Uterus (tissue), 4 donors: ENCODE data around the gene RNF217. TPM values are rescaled to one million over a fixed set of nuclear protein-coding genes. Genes with fewer than 3 reads are reported as not detected.
A peak's percentile ranks its signal among the peaks of the same experiment; 100 is the strongest.

Experiments used
- DNase-seq, 2 donors: peaks; one replicate each; pipeline ENCODE4 v3.0.0-alpha.2; 2019 to 2020
- H3K27ac ChIP-seq, 2 donors: fragments of 200-600 bp; sonication (generic); 1 replicate in 1 of 2; 2 replicates in 1 of 2; pipeline ENCODE4 v1.5.1; 2016 to 2018
- H3K27me3 ChIP-seq, 2 donors: fragments of 200-600 bp; sonication (generic); one replicate each; pipeline ENCODE4 v1.5.1; 2018 to 2019; ENCODE audit warnings: control low read depth in 1 of 2
- H3K36me3 ChIP-seq, 2 donors: fragments of 200-600 bp; sonication (generic); one replicate each; pipeline ENCODE4 v1.5.1; 2019; ENCODE audit warnings: control low read depth in 1 of 2
- H3K4me1 ChIP-seq, 2 donors: fragments of 200-600 bp; sonication (generic); one replicate each; pipeline ENCODE4 v1.5.1; 2018 to 2019; ENCODE audit warnings: control low read depth in 1 of 2
- H3K4me3 ChIP-seq, 2 donors: fragments of 200-600 bp; sonication (generic); 1 replicate in 1 of 2; 2 replicates in 1 of 2; pipeline ENCODE4 v1.5.1; 2018 to 2019; ENCODE audit warnings: mild to moderate bottlenecking in 1 of 2
- H3K9me3 ChIP-seq, 2 donors: fragments of 200-600 bp; sonication (generic); one replicate each; pipeline ENCODE4 v1.5.1; 2019; ENCODE audit warnings: control low read depth in 1 of 2
- CTCF ChIP-seq, 4 experiments: fragments of 200-600 bp in 2 of 4; fragments of 450-650 bp in 2 of 4; sonication (generic) in 2 of 4; IDR thresholded peaks; one replicate each; pipeline ENCODE4 v1.5.1; 2016 to 2019; ENCODE audit warnings: antibody characterized with exemption in 4 of 4, mild to moderate bottlenecking in 2 of 4, moderate library complexity in 1 of 4
- POLR2A ChIP-seq, 2 donors: fragments of 450-650 bp; IDR thresholded peaks; one replicate each; pipeline ENCODE4 v1.6.1; 2016; ENCODE audit warnings: antibody characterized with exemption in 2 of 2, mild to moderate bottlenecking in 1 of 2, moderate library complexity in 1 of 2
- intact Hi-C: fragments of 100-400 bp; cut with DNase I; formaldehyde crosslinking; loops from one replicate; pipeline ENCODE4 v1.15.1; 2023; ENCODE audit warnings: low total_unique reads
- total RNA-seq, 4 donors: library from RNA; depleted of rRNA in 3 of 4; stranded (reverse); fragments of >200 nt in 3 of 4; gene quantifications; one replicate each; pipeline versions ENCODE4 v1.1.0 to v1.2.4, GENCODE V29; 2014 to 2023
- donor health status: DM: yes; HTN: yes; CAD: no.

The RNF217 gene
- total RNA-seq, 4 donors from 2014 or later, result 22.9 to 42.0 (median 29.0) TPM

GRCh38 chr6:125107896-125108295 lies 145.7 kb downstream of the RNF217 start:
- intact Hi-C loops, result no loop called here
- Histone ChIP-seq H3K4me1 (no peaks in the 10 kb centered on the region), H3K27ac (no peak overlapping the region), H3K27me3 (no peaks in the 10 kb centered on the region), H3K9me3 (peaks cover 0 to 5% of the 10 kb centered on the region in 2 donors), H3K36me3 (no peaks in the 10 kb centered on the region), H3K4me3 (no peak overlapping the region)
- no peak for DNase-seq
- no peak for TF ChIP-seq CTCF (IDR thresholded peaks at IDR 0.05)
- TF ChIP-seq POLR2A (IDR thresholded peaks at IDR 0.05), result no peak

GRCh38 chr6:125110056-125110455 lies 147.8 kb downstream of the RNF217 start:
- no peak for TF ChIP-seq POLR2A (IDR thresholded peaks at IDR 0.05)
- TF ChIP-seq CTCF (IDR thresholded peaks at IDR 0.05), result no peak
- Histone ChIP-seq H3K27me3 (no peaks in the 10 kb centered on the region), H3K36me3 (no peaks in the 10 kb centered on the region), H3K4me1 (no peaks in the 10 kb centered on the region), H3K4me3 (no peak overlapping the region), H3K27ac (no peak overlapping the region), H3K9me3 (peaks cover 0 to 5% of the 10 kb centered on the region in 2 donors)
- intact Hi-C loops, result loop anchor here (5.0 kb wide), 1 partner anchor 233 kb away; no protein-coding TSS in a partner anchor
- DNase-seq, result no peak

GRCh38 chr6:125111219-125111983 lies 149.2 kb downstream of the RNF217 start:
- Histone ChIP-seq H3K4me1 (no peaks in the 10 kb centered on the region), H3K27me3 (no peaks in the 10 kb centered on the region), H3K9me3 (peaks cover 0 to 5% of the 10 kb centered on the region in 2 donors), H3K36me3 (no peaks in the 10 kb centered on the region), H3K27ac (no peak overlapping the region), H3K4me3 (no peak overlapping the region)
- TF ChIP-seq POLR2A (IDR thresholded peaks at IDR 0.05) (no peak), CTCF (IDR thresholded peaks at IDR 0.05) (no peak)
- DNase-seq, result no peak
- intact Hi-C loops, result loop anchor here (5.0 kb wide), 1 partner anchor 234 kb away; no protein-coding TSS in a partner anchor

GRCh38 chr6:125112934-125113333 lies 150.7 kb downstream of the RNF217 start:
- TF ChIP-seq CTCF (IDR thresholded peaks at IDR 0.05) (no peak), POLR2A (IDR thresholded peaks at IDR 0.05) (no peak)
- DNase-seq, result no peak
- peaks cover 0 to 5% of the 10 kb centered on the region in 2 donors for H3K9me3 ChIP-seq
- H3K36me3 ChIP-seq, result no peaks in the 10 kb centered on the region
- H3K4me3 ChIP-seq, result no peak overlapping the region
- H3K4me1 ChIP-seq, result no peaks in the 10 kb centered on the region
- intact Hi-C loops, result loop anchor here (5.0 kb wide), 1 partner anchor 236 kb away; no protein-coding TSS in a partner anchor
- no peaks in the 10 kb centered on the region for H3K27me3 ChIP-seq
- H3K27ac ChIP-seq, result no peak overlapping the region

- Histone ChIP-seq H3K27ac (no peak overlapping the region), H3K9me3 (peaks cover 0 to 5% of the 10 kb centered on the region in 2 donors), H3K27me3 (no peaks in the 10 kb centered on the region), H3K4me1 (no peaks in the 10 kb centered on the region), H3K4me3 (no peak overlapping the region), H3K36me3 (no peaks in the 10 kb centered on the region)
- peak; percentile 28 to 60 for DNase-seq
- TF ChIP-seq POLR2A (IDR thresholded peaks at IDR 0.05), result no peak
- peak; percentile 69 to 88 (median 81) for TF ChIP-seq CTCF (IDR thresholded peaks at IDR 0.05)
- intact Hi-C loops, result loop anchor here (5.0 kb wide), 1 partner anchor 237 kb away; no protein-coding TSS in a partner anchor
Measured at GRCh38 chr6:125114248-125114858, 152.1 kb downstream of the RNF217 start.
